ENCODE measurements around the gene RAD51B. TPM values are rescaled to one million over a fixed set of nuclear protein-coding genes. Genes with fewer than 3 reads are reported as not detected.

The RAD51B gene
- total RNA-seq, 1 experiment from 2014 or later: 10.8 TPM

DNA sequence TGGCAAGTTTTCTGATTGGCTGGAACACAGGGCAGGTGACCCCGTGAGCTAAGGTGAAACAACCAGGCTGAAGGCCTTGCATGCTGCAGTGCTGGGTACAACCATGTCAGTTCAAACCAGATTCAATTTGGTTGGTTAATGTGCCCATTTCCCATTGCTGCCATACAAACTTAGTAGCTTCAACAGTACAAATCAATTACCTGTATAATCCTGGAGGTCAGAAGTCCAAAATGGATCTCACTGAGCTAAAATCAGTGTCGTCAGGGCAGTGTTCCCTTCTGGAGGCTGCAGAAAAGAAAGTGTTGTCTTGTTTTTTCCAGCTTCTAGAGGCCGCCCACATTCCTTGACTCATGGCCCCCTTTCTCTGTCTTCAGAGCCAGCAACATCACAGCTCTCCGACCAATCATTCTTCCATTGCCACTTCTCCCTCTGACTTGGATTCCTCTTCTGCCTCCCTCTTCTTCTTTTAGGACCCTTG, 751.6 kb downstream of the RAD51B start:
- Histone ChIP-seq H3K79me2 (ENCODE audit: low read length) (no peaks in the 10 kb centered on the region), H3K9me2 (replicated peaks; ENCODE audit: low read length) (no peaks in the 10 kb centered on the region), H3K4me3 (ENCODE audit: low read length) (no peak overlapping the region), H3K9ac (ENCODE audit: low read length) (no peak overlapping the region), H3K27ac (ENCODE audit: low read length) (no peak overlapping the region), H4K20me1 (ENCODE audit: low read length) (no peaks in the 10 kb centered on the region), H3K4me1 (ENCODE audit: insufficient read depth, low read length) (peaks cover 20% of the 10 kb centered on the region; the same call in 1 of the 2 replicates), H3K36me3 (ENCODE audit: low read depth, low read length) (no peaks in the 10 kb centered on the region), H3K4me2 (ENCODE audit: low read length) (no peak overlapping the region), H2AFZ (ENCODE audit: low read length) (no peak overlapping the region), H3K27me3 (ENCODE audit: low read length) (no peaks in the 10 kb centered on the region), H3K9me3 (ENCODE audit: low read length) (no peaks in the 10 kb centered on the region), H3F3A (ENCODE audit: low read length, unreplicated experiment) (no peaks in the 10 kb centered on the region)
- ATAC-seq: no peak
- no peak for DNase-seq
- intact Hi-C loops (cut with micrococcal nuclease): no loop called here
- no TSS peak for BruUV-seq (replicated peaks)
- TF ChIP-seq, protein P1, sequence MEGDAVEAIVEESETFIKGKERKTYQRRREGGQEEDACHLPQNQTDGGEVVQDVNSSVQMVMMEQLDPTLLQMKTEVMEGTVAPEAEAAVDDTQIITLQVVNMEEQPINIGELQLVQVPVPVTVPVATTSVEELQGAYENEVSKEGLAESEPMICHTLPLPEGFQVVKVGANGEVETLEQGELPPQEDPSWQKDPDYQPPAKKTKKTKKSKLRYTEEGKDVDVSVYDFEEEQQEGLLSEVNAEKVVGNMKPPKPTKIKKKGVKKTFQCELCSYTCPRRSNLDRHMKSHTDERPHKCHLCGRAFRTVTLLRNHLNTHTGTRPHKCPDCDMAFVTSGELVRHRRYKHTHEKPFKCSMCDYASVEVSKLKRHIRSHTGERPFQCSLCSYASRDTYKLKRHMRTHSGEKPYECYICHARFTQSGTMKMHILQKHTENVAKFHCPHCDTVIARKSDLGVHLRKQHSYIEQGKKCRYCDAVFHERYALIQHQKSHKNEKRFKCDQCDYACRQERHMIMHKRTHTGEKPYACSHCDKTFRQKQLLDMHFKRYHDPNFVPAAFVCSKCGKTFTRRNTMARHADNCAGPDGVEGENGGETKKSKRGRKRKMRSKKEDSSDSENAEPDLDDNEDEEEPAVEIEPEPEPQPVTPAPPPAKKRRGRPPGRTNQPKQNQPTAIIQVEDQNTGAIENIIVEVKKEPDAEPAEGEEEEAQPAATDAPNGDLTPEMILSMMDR (conservative IDR thresholded peaks at IDR 0.05; ENCODE audit: low read depth, low read length): no peak
- TF ChIP-seq EZH2phosphoT487 (IDR thresholded peaks at IDR 0.05; ENCODE audit: borderline replicate concordance, low read length) (no peak), EZH2 (IDR thresholded peaks at IDR 0.05; ENCODE audit: low read length, unreplicated experiment) (no peak)
- ChIA-PET POLR2A (ENCODE audit: unreplicated experiment) (interaction anchor here (0.6 to 1.0 kb wide), 2 partner anchors 158 to 244 kb away, joined by 4 to 5 read pairs; no protein-coding TSS in a partner anchor), CTCF (no interaction called here)

DNA sequence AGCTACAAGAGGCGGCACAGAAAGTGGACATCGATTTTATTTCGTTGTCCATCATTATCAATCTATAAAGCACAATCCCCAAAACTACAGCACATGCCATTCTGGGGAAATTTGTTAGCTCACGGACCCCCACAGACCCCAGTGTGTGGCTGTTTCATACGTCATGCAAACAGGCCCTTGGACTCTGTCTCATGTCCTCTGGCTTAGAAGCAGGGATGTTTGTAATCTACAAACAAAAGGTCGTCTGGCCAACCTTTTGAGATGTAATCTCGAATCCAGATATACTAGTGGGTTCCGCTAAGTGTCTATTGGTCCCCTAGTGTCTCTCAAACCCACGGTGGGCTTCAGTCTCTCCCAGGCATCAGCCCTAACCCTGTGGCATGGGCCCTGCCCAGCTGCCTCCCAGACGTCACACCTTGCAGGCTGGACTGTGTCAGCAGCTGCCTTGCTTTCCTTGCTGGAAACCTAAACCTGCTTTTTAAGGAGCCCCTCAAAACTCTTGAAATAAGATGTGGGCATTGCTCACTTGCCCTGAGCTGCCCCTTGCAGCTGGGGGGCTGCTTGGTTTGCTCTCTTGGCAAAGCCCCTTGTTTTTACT, 752.4 kb downstream of the RAD51B start:
- Histone ChIP-seq H4K20me1 (ENCODE audit: low read length) (no peaks in the 10 kb centered on the region), H3K27me3 (ENCODE audit: low read length) (no peaks in the 10 kb centered on the region), H3K9ac (ENCODE audit: low read length) (no peak overlapping the region), H3K27ac (ENCODE audit: low read length) (no peak overlapping the region), H2AFZ (ENCODE audit: low read length) (no peak overlapping the region), H3K36me3 (ENCODE audit: low read depth, low read length) (no peaks in the 10 kb centered on the region), H3K4me3 (ENCODE audit: low read length) (no peak overlapping the region), H3K79me2 (ENCODE audit: low read length) (no peaks in the 10 kb centered on the region), H3F3A (ENCODE audit: low read length, unreplicated experiment) (no peaks in the 10 kb centered on the region), H3K4me2 (ENCODE audit: low read length) (no peak overlapping the region), H3K9me2 (replicated peaks; ENCODE audit: low read length) (no peaks in the 10 kb centered on the region), H3K9me3 (ENCODE audit: low read length) (no peaks in the 10 kb centered on the region), H3K4me1 (ENCODE audit: insufficient read depth, low read length) (peaks cover 23% of the 10 kb centered on the region)
- ChIA-PET CTCF (no interaction called here), POLR2A (ENCODE audit: unreplicated experiment) (interaction anchor here (0.6 kb wide), 1 partner anchor 159 kb away, joined by 5 read pairs; no protein-coding TSS in a partner anchor)
- TF ChIP-seq, protein P1 (conservative IDR thresholded peaks at IDR 0.05; ENCODE audit: low read depth, low read length): no peak
- no peak for TF ChIP-seq EZH2phosphoT487 (IDR thresholded peaks at IDR 0.05; ENCODE audit: borderline replicate concordance, low read length)
- no peak for TF ChIP-seq EZH2 (IDR thresholded peaks at IDR 0.05; ENCODE audit: low read length, unreplicated experiment)
- ATAC-seq (no peak), DNase-seq (no peak)
- intact Hi-C loops (cut with micrococcal nuclease): no loop called here
- no TSS peak for BruUV-seq (replicated peaks)

DNA sequence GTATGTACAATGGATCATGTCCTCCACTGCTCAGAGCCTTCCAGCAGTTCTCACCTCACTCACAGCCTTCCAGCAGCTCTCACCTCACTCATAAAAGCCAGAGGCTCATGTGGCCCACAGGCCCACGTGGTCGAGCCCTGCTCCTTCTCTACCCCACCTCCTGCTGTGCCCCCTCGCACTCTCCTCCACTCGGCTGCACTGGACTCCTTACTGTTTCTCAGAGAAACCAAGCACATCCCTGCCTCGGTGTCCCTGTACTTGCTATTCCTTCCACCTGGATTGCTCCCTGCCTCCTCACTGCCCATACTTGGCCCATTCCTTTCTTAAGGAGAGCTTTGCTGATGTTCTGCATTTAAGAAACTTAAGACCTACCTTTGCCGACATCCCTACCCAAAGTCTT, 753.5 kb downstream of the RAD51B start:
- Histone ChIP-seq H3K4me2 (ENCODE audit: low read length) (no peak overlapping the region), H3K36me3 (ENCODE audit: low read depth, low read length) (no peaks in the 10 kb centered on the region), H3F3A (ENCODE audit: low read length, unreplicated experiment) (no peaks in the 10 kb centered on the region), H3K79me2 (ENCODE audit: low read length) (no peaks in the 10 kb centered on the region), H3K9me3 (ENCODE audit: low read length) (no peaks in the 10 kb centered on the region), H2AFZ (ENCODE audit: low read length) (no peak overlapping the region), H3K27me3 (ENCODE audit: low read length) (no peaks in the 10 kb centered on the region), H3K27ac (ENCODE audit: low read length) (no peak overlapping the region), H4K20me1 (ENCODE audit: low read length) (no peaks in the 10 kb centered on the region), H3K4me3 (ENCODE audit: low read length) (no peak overlapping the region), H3K4me1 (ENCODE audit: insufficient read depth, low read length) (peaks cover 34% of the 10 kb centered on the region), H3K9me2 (replicated peaks; ENCODE audit: low read length) (no peaks in the 10 kb centered on the region), H3K9ac (ENCODE audit: low read length) (no peak overlapping the region)
- no peak for DNase-seq
- ChIA-PET POLR2A (ENCODE audit: unreplicated experiment) (no interaction called here), CTCF (no interaction called here)
- no TSS peak for BruUV-seq (replicated peaks)
- ATAC-seq: no peak
- intact Hi-C loops (cut with micrococcal nuclease): no loop called here
- TF ChIP-seq, protein P1 (conservative IDR thresholded peaks at IDR 0.05; ENCODE audit: low read depth, low read length): no peak
- TF ChIP-seq EZH2phosphoT487 (IDR thresholded peaks at IDR 0.05; ENCODE audit: borderline replicate concordance, low read length): no peak
- no peak for TF ChIP-seq EZH2 (IDR thresholded peaks at IDR 0.05; ENCODE audit: low read length, unreplicated experiment)

Measured in PC-3 (cell line).